Stimulated activated naive B cell treated with anti-CD40 and anti-IgM and Interleukin-4, amounts not matched to agents 10 μg/mL and 1 μg/mL and 100 μg/mL, for 72 hours (primary cell): ENCODE data around the gene DNAI4.
"Not testable (repeated sequence)": the region's sequence is repeated elsewhere in the genome, so short reads cannot be mapped to it uniquely, and the experiment has no call there.

Experiments
- ATAC-seq, 2 donors: fragments of 150-1000 bp; cut with Tn5 transposase; replicated peaks; 2 replicates each; pipeline ENCODE4 v1.10.0; 2021; ENCODE audit warnings: moderate library complexity in 1 of 2
- DNase-seq: peaks from one replicate; pipeline ENCODE4 v3.0.0; 2021
- H3K27ac Mint-ChIP-seq: one replicate; pipeline ENCODE4 v1.8.0; 2022; ENCODE audit warnings: mild to moderate bottlenecking, mixed read lengths
- H3K27me3 Mint-ChIP-seq, 2 donors: one replicate each; pipeline ENCODE4 v1.8.0; 2022; ENCODE audit warnings: mixed read lengths in 2 of 2
- H3K36me3 Mint-ChIP-seq, 2 donors: one replicate each; pipeline ENCODE4 v1.8.0; 2022; ENCODE audit warnings: mixed read lengths in 2 of 2, mild to moderate bottlenecking in 1 of 2
- H3K4me1 Mint-ChIP-seq, 2 donors: one replicate each; pipeline ENCODE4 v1.8.0; 2022; ENCODE audit warnings: mixed read lengths in 2 of 2, mild to moderate bottlenecking in 1 of 2
- H3K4me3 Mint-ChIP-seq, 2 donors: one replicate each; pipeline ENCODE4 v1.8.0; 2022; ENCODE audit warnings: mild to moderate bottlenecking in 2 of 2, mixed read lengths in 2 of 2, moderate library complexity in 1 of 2
- H3K9me3 Mint-ChIP-seq, 2 donors: one replicate each; pipeline ENCODE4 v1.8.0; 2022; ENCODE audit warnings: mixed read lengths in 2 of 2, mild to moderate bottlenecking in 1 of 2

Gene DNAI4

DNA sequence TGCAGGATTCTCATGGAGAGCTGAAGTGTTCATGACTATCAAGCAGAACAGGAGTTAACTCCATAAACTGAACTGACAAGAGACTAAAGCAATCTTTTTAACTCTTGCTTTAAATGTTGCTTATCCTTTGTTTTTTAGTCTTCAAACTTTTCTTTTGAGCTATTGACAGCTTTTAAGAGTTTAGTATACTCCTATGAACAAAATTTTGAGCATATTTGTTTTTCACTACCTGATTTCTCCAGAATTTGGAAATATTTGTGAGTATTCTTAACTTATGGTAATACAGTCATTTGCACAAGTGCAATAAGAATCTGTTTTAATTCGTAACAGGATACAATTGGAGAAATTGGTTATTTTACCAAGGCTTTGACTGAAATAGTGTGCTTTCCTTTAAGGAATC, 7.2 kb downstream of the DNAI4 start:
- ATAC-seq (no peak), DNase-seq (no peak)
- Mint-ChIP-seq H3K4me3 (no peak overlapping the region), H3K9me3 (peaks cover 3% of the 10 kb centered on the region in 2 donors), H3K27me3 (no peaks in the 10 kb centered on the region), H3K4me1 (peaks cover 5 to 9% of the 10 kb centered on the region in 2 donors), H3K36me3 (peaks cover 15 to 27% of the 10 kb centered on the region in 2 donors), H3K27ac (no peak overlapping the region)

DNA sequence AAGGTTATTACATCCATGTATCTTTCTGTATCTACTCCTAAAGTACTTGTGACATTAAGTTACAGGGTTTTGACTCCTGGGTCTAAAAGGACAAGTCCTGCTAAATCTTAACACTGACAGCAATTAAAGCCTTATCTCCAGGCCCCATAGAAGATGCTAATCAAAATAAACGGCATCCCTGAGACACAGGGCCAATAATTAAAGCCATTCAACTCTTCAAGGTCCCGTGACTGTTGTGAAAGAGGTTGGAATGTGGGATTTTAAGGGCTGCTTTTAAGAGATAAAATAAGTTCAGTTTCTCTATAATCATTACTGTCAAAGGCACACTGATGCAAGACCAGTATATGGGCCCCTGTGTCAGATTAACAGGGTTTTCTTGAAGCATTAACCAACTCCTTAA, 8.3 kb downstream of the DNAI4 start:
- Mint-ChIP-seq H3K27me3 (no peaks in the 10 kb centered on the region), H3K36me3 (peaks cover 15 to 27% of the 10 kb centered on the region in 2 donors), H3K4me1 (peaks cover 2 to 9% of the 10 kb centered on the region in 2 donors), H3K4me3 (no peak overlapping the region), H3K9me3 (peaks cover 3% of the 10 kb centered on the region in 2 donors), H3K27ac (no peak overlapping the region)
- no peak for DNase-seq
- no peak for ATAC-seq

DNA sequence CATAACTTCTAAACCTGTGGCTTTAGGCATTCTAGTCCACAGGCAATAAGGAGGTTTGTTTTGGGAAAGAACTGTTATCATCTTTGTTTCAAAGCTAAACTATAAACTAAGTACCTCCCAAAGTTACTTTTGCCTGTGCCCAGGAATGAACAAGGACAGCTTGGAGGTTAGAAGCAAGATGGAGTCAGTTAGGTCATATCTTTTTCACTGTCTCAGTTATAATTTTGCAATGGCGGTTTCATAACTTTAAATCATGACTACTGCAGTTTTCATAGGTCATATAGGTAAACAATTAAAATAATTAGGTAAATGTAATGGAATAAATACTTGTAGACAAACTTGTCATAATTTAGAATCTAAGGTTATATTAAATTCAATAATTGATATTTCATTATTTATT, 9.5 kb downstream of the DNAI4 start:
- ATAC-seq, H3K9me3 Mint-ChIP-seq, H3K27me3 Mint-ChIP-seq, H3K4me3 Mint-ChIP-seq, H3K27ac Mint-ChIP-seq, DNase-seq, H3K4me1 Mint-ChIP-seq: not testable (repeated sequence)
- peaks cover 12 to 18% of the 10 kb centered on the region in 2 donors for H3K36me3 Mint-ChIP-seq

DNA sequence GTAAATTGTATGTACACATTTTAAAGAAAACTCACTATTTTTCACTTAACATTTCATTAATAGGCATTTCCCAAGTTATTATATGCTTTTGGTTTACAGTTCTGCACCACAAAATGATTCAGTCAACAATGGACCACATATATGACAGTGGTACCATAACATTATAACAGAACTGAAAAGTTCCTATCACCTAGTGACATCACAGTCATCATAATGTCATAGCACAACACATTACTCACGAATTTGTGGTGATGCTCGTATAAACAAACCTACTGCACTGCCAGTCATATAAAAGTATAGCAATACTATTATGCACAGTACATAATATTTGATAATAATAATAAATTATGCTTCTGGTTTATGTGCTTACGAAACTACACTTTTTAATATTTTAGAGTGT, 30.9 kb downstream of the DNAI4 start:
- no peak overlapping the region for H3K27ac Mint-ChIP-seq
- no peaks in the 10 kb centered on the region for H3K27me3 Mint-ChIP-seq
- DNase-seq, result no peak
- no peak overlapping the region for H3K4me3 Mint-ChIP-seq
- H3K9me3 Mint-ChIP-seq, result peaks cover 4 to 5% of the 10 kb centered on the region in 2 donors
- peaks cover 0 to 2% of the 10 kb centered on the region in 2 donors for H3K4me1 Mint-ChIP-seq
- ATAC-seq, result no peak
- no peaks in the 10 kb centered on the region for H3K36me3 Mint-ChIP-seq

DNA sequence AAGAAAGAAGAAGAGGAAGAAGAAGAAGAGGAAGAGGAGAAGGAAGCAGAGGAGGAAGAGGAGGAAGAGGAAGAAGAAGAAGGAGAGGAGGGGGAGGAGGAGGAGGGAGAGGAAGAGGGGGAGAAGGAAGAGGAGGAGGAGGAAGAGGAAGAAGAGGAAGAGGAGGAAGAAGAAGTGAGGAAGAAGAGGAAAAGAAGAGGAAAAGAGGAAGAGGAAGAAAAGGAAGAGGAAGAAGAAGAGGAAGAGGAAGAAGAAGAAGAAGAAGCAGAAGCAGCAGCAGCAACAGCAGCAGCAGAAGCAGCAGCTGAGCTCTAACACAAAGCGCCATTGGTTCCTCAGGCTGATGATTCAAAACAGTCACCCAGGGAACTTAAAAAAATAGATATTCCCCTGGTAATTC, 34.0 kb downstream of the DNAI4 start:
- H3K4me1 Mint-ChIP-seq, result peaks cover 0 to 2% of the 10 kb centered on the region in 2 donors
- H3K27ac Mint-ChIP-seq, result no peak overlapping the region
- peaks cover 4 to 5% of the 10 kb centered on the region in 2 donors for H3K9me3 Mint-ChIP-seq
- no peak overlapping the region for H3K4me3 Mint-ChIP-seq
- no peaks in the 10 kb centered on the region for H3K27me3 Mint-ChIP-seq
- H3K36me3 Mint-ChIP-seq, result no peaks in the 10 kb centered on the region
- DNase-seq (no peak), ATAC-seq (no peak)

DNA sequence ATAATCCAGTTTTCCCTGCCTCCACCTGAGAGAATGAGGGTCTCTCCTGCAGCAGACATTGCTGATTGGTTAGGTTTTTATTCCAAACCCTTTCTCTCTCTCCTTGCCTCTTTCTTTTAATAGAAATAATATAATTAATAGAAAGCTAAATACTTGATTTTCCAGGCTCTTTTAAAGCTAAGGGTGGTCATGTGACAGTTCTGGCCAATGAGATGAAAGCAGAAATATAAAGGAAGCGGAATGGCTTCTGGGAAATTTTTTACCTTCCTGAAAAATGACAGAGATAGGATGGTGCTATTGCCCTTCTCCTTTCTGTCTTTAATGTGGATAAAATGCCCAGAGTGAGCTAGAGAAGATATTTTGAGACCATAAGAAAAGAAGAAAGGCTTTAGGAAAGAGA, 35.6 kb downstream of the DNAI4 start:
- DNase-seq (no peak), ATAC-seq (no peak)
- Mint-ChIP-seq H3K9me3 (peaks cover 4 to 5% of the 10 kb centered on the region in 2 donors), H3K27me3 (no peaks in the 10 kb centered on the region), H3K27ac (no peak overlapping the region), H3K4me1 (peaks cover 0 to 2% of the 10 kb centered on the region in 2 donors), H3K36me3 (no peaks in the 10 kb centered on the region), H3K4me3 (no peak overlapping the region)

DNA sequence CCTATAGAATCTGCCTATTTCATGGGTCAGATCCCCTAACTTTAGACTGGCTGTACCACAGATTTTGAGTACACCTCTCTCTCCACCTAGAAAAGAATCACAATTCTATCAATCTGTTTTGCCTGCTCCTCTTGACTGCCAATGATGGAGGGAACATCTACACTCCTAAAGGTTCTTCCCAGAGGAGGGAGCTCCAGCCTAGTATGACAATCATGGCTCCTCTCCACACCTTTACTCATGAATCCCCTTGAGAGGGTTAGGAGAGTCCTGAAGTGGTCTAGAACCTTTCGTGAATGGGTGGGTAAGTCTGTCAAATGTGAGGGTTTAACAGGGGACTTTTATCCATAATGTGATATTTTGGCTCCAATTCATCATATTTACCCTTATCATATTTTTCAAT, 48.0 kb downstream of the DNAI4 start:
- peaks cover 3 to 7% of the 10 kb centered on the region in 2 donors for H3K36me3 Mint-ChIP-seq
- peaks cover 10 to 17% of the 10 kb centered on the region in 2 donors for H3K9me3 Mint-ChIP-seq
- ATAC-seq (no peak), DNase-seq (no peak)
- H3K4me3 Mint-ChIP-seq, result no peak overlapping the region
- H3K27ac Mint-ChIP-seq, result no peak overlapping the region
- H3K27me3 Mint-ChIP-seq, result no peaks in the 10 kb centered on the region
- H3K4me1 Mint-ChIP-seq, result no peaks in the 10 kb centered on the region

DNA sequence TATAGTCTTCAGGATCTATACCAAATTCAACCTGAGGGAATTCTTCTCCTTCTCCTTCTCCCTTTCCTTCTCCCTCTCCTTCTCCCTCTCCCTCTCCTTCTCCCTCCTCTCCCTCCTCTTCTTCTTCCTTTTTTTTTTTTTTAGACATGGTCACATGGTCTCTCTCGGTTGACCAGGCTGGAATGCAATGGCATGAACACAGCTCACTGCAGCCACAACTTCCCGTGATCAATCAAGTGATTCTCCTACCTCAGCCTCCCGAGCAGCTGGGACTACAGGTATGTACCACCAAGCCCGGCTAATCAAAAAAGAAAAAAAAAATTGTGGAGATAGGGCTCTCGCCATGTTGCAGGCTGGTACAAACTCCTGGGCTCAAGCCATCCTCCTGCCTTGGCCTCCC, 51.5 kb downstream of the DNAI4 start:
- Mint-ChIP-seq H3K9me3 (peaks cover under 1 to 1% of the 10 kb centered on the region in 2 donors), H3K36me3 (no peaks in the 10 kb centered on the region), H3K4me3 (no peak overlapping the region), H3K27ac (no peak overlapping the region), H3K27me3 (no peaks in the 10 kb centered on the region), H3K4me1 (no peaks in the 10 kb centered on the region)
- no peak for ATAC-seq
- DNase-seq, result no peak

DNA sequence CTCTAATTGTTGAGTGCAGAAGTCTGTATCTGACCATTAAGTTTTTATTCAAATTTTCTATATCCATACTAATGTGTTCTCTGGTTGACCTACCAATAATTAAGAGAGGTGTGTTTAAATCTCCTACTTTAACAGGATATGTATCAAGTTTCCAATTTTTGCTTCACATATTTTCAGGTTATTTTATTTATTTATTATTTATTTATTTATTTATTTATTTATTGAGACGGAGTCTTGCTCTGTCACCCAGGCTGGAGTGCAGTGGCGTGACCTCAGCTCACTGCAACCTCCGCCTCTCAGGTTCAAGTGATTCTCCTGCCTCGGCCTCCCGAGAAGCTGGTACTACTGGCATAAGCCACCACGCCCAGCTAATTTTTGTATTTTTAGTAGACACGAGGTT, 52.6 kb downstream of the DNAI4 start:
- not testable (repeated sequence) for H3K27me3 Mint-ChIP-seq, ATAC-seq, H3K4me1 Mint-ChIP-seq, H3K36me3 Mint-ChIP-seq, H3K4me3 Mint-ChIP-seq, H3K27ac Mint-ChIP-seq, H3K9me3 Mint-ChIP-seq, DNase-seq

DNA sequence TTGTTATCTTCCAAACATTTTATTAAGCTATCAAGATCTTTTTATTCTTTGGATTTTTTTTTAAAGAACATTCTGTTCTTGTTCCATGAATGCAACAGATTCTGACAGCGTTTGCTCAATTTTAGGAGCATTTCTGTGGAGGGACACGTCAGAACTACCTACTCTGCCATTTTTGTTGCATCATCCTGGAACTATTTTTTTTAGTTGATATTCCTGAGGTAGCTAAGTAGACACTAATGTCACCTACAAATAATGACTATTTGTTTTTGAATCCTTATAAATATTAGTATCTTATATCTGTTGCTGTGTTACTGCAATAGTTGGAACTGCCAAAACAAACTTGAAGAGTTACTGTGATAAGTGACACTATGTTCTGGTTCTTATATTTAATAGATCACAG, 57.2 kb downstream of the DNAI4 start:
- H3K27me3 Mint-ChIP-seq, result no peaks in the 10 kb centered on the region
- no peak overlapping the region for H3K4me3 Mint-ChIP-seq
- no peaks in the 10 kb centered on the region for H3K4me1 Mint-ChIP-seq
- H3K36me3 Mint-ChIP-seq, result no peaks in the 10 kb centered on the region
- no peak overlapping the region for H3K27ac Mint-ChIP-seq
- ATAC-seq, result no peak
- no peaks in the 10 kb centered on the region for H3K9me3 Mint-ChIP-seq
- no peak for DNase-seq

DNA sequence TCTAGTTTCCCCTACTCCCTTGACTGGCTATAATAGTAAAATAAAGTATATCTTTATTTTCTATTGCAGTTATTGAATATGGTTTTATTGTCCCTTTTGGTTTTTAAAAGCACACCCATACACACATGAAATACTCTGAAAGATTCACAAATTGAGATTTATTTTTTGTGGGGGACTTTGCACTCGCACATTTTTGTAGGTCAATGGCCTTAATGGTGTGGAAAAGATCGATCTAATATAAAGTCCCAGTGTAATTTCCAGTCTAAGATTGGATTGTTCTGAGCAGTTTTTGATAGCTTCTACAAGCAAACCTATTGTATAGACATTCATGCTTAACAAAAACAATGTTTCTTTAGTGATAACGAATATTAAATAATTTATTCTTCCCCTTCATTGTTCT, 64.1 kb downstream of the DNAI4 start:
- ATAC-seq (no peak), DNase-seq (no peak)
- H3K4me3 Mint-ChIP-seq, result no peak overlapping the region
- H3K27me3 Mint-ChIP-seq, result no peaks in the 10 kb centered on the region
- no peaks in the 10 kb centered on the region for H3K9me3 Mint-ChIP-seq
- H3K27ac Mint-ChIP-seq, result no peak overlapping the region
- H3K36me3 Mint-ChIP-seq, result no peaks in the 10 kb centered on the region
- no peaks in the 10 kb centered on the region for H3K4me1 Mint-ChIP-seq

DNA sequence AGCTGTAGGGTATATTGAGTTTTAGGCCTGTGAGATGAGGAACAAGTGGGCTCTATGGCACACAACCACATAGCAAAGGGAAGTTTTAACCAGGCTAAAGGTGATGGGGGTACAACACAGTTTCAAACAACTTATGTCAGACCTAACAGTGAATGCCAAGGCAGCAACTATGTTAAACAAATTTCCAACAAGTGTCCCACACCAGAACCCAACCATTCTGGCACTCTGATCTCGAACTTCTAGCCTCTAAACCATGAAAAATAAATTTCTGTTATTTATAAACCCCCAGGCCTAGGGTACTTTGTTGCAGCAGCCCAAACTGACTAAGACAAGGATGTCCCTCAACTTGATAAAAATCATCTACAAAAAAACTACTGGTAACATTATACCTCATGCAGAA, 71.3 kb downstream of the DNAI4 start:
- DNase-seq, result no peak
- H3K36me3 Mint-ChIP-seq, result peaks cover 6 to 11% of the 10 kb centered on the region in 2 donors
- no peak overlapping the region for H3K27ac Mint-ChIP-seq
- peaks cover 0 to 2% of the 10 kb centered on the region in 2 donors for H3K4me1 Mint-ChIP-seq
- H3K9me3 Mint-ChIP-seq, result peaks cover 13% of the 10 kb centered on the region in 2 donors
- no peaks in the 10 kb centered on the region for H3K27me3 Mint-ChIP-seq
- ATAC-seq, result no peak
- H3K4me3 Mint-ChIP-seq, result no peak overlapping the region

DNA sequence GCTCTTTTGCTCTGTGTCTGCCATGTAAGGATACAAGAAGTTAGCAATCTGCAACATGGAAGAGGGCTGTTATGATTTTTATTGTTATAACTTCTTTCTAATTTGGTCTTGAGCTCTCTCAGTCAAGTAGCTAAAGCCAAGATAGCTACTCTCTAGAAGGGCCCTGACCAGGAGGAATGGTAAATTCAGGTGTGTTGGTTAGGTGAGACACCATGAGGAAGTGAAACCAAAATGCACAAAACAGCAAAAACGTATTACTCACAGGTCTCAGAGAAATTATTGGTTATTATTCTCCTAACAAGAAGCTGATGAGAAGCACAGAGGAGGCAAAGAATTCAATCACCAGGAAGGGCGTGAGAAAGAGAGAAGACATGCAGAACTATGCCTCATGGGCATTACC, 71.8 kb downstream of the DNAI4 start:
- H3K27ac Mint-ChIP-seq, result no peak overlapping the region
- ATAC-seq (peak; percentile 27 to 50), DNase-seq (no peak)
- H3K9me3 Mint-ChIP-seq, result peaks cover 13% of the 10 kb centered on the region in 2 donors
- peaks cover 0 to 2% of the 10 kb centered on the region in 2 donors for H3K4me1 Mint-ChIP-seq
- H3K4me3 Mint-ChIP-seq, result no peak overlapping the region
- H3K27me3 Mint-ChIP-seq, result no peaks in the 10 kb centered on the region
- peaks cover 6 to 11% of the 10 kb centered on the region in 2 donors for H3K36me3 Mint-ChIP-seq

DNA sequence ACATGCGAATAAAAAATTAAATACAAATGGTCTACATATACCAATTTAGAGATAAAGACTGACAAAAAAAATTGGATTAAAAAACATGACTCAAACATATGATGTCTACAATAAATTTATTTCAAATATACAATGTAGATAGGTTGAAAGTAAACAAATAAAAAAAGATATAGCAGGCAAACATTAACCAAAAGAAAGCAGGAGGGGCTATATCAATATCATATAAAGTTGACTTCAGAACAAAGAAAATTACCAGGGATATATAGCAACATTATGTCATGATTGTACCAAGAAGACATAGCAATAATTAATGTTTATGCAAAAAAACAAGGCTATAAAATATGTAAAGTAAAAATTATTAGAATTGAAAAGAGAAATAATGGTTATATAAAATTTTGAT, 73.7 kb downstream of the DNAI4 start:
- peaks cover 6 to 11% of the 10 kb centered on the region in 2 donors for H3K36me3 Mint-ChIP-seq
- ATAC-seq (no peak), DNase-seq (no peak)
- H3K27me3 Mint-ChIP-seq, result no peaks in the 10 kb centered on the region
- peaks cover 0 to 2% of the 10 kb centered on the region in 2 donors for H3K4me1 Mint-ChIP-seq
- no peak overlapping the region for H3K4me3 Mint-ChIP-seq
- peaks cover 13% of the 10 kb centered on the region in 2 donors for H3K9me3 Mint-ChIP-seq
- no peak overlapping the region for H3K27ac Mint-ChIP-seq

DNA sequence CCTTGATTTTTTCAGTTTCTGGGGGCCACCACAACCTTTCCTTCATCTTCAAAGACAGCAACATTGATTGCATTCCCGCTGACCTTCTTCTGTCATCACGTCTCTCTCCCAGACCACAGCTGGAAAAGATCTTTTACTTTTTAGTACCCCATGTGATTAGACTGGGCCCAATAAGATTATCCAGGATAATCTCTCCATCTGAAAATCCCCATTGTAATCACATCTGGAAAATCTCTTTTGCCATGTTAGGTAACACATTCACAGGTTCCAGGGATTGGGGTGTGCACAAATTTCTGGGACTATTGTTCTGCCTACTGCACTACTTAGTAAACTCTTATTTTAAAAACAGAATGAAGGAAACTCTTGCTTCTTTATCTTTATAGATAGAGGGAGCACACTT, 76.5 kb downstream of the DNAI4 start:
- ATAC-seq, result no peak
- Mint-ChIP-seq H3K36me3 (peaks cover 6 to 11% of the 10 kb centered on the region in 2 donors), H3K4me1 (peaks cover 0 to 2% of the 10 kb centered on the region in 2 donors), H3K27me3 (no peaks in the 10 kb centered on the region), H3K9me3 (peaks cover 11 to 12% of the 10 kb centered on the region in 2 donors), H3K27ac (no peak overlapping the region), H3K4me3 (no peak overlapping the region)
- DNase-seq, result no peak

DNA sequence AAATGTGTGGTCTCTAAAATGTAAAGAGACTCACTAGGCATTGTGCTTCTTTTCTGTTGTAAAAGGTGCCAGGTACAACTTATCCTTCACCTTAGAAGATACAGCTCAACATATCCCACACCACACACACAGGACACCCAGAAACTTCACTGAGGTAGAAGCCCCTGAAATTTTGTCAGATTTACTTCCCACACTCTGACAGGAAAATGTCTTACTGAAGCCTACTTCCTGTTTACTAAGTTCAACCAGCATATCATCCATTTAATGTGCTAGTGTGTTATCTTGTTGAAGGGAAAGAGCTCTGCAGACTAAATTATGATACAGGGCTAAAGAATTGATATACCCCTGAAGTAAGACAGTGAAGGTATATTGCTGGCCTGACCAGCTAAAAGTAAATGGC, 83.7 kb downstream of the DNAI4 start:
- Mint-ChIP-seq H3K4me3 (no peak overlapping the region), H3K36me3 (peaks cover 0 to 7% of the 10 kb centered on the region in 2 donors), H3K27ac (peak overlapping the region; percentile 65), H3K9me3 (peaks cover 0 to 7% of the 10 kb centered on the region in 2 donors), H3K4me1 (peaks cover 9 to 13% of the 10 kb centered on the region in 2 donors), H3K27me3 (no peaks in the 10 kb centered on the region)
- ATAC-seq, result no peak
- DNase-seq, result no peak
